NOMO-1 treated with DMSO at 0.1 percent for 48 hours (cell line): Measurements from ENCODE around the gene GAB2.
"Not testable (repeated sequence)": the region's sequence is repeated elsewhere in the genome, so short reads cannot be mapped to it uniquely, and the experiment has no call there.

Experiments
- DNase-seq: peaks from one replicate; lab custom pipeline; 2025; ENCODE audit not compliant: unreplicated experiment; lab: John Stamatoyannopoulos, UW

Gene GAB2

DNA sequence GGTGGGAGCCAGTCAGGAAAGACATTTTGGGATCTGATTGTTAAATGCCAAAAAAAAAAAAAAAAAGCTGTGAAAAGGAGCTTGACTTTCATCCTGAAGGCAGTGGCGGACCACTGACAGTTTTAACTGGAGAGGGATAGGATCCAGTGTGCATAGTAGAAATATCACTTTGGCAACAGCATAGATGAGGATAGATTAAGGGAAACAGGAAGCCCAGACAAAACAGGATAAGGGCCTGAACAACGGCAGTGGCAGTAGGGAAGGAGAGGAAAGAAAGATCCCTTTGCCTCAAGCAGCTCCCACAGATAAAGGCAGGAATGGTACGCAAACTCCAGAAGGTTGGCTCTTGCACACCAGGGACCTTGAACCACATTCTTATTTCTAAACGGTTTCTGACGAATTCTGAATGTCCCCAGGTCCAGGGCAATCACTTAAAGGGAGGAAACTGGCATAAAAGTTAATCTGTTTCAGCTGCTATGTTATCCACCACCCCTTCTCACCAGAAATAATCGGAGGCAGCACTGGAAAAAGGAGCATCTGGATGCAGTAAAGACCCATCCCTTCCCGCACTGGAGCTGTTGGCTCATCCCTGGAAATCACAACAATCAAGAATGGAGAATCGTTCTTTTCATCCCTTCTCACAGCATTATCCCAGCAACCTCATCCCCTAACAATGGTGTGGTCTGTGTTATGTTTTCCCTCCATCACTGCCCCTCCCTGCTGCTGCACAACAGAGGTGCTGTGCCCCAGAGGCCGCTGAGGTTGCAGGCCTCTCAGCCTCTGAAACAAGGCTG, 99.1 kb downstream of the GAB2 start:
- no peak for DNase-seq

DNA sequence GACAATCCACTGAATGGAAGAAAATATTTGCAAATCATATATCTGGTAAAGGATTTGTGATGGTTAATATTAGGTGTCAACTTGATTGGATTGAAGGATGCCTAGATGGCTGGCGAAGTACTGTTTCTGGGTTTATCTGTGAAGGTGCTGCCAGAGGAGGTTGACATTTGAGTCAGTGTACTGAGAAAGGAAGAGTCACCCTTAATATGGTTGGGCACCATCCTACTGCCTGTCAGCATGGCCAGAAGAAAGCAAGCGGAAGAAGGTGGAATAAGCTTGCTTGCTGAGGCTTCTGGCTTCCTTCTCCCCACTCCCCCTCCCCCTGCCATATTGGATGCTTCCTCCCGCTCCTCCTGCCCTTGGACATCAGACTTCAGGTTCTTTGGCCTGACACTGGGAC, 101.9 kb downstream of the GAB2 start:
- DNase-seq, result no peak

DNA sequence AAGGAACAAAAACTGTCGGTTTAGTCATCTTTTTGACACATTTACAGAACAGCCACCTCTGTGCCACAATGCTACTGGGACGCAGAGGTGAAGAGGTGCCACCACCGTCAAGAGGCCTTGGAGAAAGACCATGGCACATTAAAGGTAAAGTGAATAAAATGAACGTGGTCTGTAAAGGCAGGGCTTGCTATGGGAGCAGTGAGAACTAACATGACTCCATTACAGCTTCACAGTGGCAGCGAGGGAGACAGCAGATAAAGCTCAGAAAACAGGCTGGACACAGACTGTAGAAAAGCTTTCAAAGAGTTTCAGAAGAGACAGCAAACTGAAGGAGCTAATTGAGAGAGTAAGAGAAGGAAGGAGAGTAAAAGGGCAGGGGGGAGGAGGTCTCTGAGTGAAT, 102.9 kb downstream of the GAB2 start:
- no peak for DNase-seq

DNA sequence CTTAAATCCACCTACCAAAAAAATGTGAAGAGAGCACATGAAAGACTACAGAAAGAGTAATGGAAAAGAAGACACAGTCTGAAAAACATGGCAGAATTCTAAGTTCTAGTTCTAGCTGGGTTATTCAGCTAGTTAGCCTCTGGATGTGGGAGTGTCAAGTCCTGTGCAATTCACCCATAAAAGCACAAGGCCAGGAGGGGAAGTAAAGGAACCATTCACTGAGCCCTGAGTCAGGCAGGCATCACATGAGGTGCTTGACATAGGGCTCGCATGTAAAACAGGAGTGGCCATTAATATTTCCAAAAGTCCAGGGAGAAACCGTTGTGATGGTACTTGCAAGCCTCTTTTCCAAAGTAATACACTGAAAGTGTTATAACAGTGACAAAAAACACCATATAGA, 103.7 kb downstream of the GAB2 start:
- no peak for DNase-seq

DNA sequence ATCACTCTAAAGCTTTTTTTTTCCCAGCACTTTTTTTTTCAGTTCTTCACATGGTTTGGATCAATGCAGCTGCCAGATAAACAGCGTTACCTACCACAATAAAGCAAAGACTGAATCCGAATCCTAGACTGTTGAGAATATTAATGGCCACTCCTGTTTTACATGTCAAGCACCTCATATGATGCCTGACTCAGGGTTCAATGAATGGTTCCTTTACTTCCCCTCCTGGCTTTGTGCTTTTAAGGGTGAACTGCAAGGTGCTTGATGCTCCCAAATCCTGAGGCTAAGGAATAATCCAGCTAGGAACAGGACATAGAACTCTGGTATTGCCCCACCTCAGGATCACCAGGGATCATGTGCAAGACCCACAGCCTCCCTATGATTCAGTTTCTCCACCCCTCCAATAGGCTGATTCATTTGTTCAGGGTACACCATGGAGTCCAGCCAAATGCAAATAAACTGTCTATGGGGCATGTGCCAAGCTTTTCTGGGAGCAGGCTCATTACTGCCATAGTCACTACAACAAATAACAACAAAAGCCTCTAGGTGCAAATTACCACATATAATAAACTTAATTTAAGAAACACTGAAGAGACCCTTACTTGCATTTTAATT, 104.3 kb downstream of the GAB2 start:
- DNase-seq, result no peak

DNA sequence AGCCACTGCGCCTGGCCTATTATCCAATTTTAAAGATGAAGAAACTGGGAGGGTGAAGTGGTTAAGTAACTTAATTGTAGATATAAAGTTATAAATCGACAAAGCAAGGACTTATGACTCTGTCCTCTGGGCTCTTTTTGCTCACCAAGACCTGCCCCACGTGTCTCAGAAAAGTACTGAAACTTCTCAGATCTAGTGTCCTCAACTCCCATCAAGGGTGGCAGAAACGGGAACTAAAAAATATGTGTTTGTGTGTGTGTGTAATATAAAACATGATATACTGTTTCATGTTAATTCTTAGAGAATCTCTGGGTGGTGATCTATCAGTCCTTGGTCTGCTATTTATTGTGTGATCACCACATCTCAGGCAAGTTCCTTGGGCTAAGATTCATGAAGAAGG, 104.9 kb downstream of the GAB2 start:
- peak; percentile 50 for DNase-seq

DNA sequence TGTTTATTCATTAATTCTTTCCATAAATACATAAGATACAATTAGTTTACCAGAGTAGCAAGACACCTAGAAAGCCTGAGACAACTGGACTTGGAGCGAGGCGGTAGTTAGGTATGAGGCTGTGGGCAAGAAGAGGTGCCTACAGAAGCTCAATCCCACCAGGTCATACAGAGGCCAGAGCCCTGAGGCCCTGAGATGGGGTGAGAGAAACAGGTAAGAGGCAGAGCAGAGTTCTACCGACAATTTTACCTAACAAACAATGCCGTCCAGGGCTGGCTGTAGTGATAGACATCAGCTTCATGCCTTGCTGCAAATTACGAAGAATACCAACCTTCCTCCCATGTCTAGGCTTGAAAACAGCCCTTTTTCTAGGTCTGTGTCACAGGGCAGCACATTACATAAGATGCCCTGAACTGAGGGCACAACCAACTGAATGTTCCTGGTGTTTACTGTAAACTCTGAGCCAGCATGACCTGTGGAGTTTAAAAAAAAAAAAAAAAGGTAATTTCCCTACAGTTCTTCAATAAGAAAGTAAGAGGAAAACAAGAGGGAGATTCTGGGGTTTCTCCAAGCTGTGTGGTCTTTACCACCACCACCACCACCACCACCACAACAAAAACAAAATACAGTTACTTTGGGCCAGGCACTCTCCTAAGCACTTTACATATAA, 105.8 kb downstream of the GAB2 start:
- no peak for DNase-seq

DNA sequence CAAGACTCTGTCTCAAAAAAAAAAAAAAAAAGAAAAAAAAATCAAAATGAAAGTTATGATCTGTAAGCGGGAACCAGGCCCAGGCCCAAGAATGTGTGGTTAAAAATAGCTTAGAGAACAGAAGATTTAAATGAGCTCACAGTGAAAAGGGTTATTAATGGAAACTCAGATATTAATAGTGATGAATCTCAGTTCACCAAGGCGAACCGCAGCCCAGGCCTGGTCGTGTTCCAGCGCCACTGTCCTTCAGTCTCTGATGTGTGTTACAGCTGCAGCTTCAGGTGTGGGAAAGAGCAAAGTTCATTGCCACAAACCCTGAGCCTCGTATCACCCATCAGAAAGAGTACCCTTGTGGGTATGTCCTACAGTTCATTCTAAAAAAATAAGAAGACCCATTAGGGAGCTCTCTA, 107.1 kb downstream of the GAB2 start:
- DNase-seq, result no peak

DNA sequence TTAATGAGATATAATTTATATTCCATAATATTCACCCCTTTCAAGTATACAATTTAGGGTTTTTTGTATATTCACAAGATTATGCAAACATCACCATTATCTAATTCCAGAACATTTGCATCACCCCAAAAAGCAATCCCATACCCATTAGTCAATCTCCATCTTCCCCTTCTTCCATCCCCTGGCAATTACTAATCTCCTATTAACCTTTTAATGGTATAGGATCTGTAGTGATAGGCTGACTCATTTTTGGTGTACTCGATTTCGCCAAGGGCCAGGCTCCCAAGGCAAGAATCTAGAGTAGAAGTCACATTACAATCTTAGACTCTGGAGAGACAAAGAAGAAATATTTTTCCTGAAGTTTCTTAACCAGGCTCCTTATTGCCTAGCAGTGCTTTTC, 113.4 kb downstream of the GAB2 start:
- no peak for DNase-seq

DNA sequence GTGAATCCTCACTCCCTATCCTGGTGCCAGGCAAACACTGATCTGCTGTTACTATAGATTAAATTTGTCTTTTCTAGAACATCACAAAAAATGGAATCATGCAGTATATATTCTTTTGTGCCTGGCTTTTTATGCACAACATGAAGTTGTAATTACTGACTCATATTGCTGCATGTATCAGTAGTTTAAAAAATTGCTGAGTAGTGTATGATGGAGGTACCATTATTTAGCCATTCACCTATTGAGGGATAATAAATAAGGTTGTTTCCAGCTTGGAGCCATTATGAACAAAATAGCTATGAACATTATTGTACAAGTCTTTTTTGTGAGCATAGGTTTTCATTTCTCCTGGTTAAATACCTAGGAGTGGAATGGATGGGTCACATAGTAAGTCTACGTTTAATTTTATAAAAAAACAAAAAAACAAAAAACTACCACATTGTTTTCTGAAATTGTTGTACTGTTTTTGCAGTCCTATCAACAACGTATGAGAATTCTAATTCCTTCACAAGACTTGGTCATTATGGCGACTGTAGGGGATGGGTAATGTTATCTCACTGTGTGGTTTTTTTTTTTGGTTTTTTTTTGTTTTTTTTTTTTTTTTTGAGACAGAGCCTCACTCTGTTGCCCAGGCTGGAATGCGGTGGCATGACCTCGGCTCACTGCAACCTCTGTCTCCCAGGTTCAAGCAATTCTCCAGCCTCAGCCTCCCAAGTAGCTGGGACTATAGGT, 117.3 kb downstream of the GAB2 start:
- no peak for DNase-seq

DNA sequence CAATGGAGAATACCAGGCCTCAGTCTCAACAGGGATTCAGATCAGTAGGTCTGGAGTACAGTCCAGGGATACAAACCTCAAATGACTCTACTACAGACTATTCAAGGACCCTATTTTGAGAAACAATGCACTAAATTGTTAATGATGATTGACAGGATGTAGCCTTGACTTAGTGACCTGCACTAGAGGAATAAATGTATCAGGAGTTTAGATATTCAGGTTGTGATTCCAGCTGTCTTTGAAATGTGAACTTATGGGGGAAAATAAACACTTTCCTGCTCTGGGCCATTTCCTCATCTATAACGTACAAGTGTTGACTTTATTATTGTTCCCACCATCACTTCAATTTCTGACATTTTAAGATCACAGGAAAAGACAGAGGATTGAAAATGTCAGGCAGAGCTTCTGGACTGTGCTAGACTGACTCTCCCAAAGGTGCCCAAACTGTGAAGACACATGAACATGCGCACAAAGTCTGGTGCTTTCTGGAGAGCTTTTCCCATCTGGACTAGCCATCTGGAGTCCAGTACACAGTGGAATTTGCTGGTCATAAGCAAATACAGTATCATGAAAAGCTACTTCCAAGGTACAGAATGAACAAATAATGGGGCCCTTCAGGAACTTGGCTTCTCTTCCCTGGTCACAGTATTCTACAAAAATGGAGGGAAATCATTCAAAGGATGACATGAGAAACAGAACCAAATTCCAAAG, 118.5 kb downstream of the GAB2 start:
- DNase-seq, result no peak

DNA sequence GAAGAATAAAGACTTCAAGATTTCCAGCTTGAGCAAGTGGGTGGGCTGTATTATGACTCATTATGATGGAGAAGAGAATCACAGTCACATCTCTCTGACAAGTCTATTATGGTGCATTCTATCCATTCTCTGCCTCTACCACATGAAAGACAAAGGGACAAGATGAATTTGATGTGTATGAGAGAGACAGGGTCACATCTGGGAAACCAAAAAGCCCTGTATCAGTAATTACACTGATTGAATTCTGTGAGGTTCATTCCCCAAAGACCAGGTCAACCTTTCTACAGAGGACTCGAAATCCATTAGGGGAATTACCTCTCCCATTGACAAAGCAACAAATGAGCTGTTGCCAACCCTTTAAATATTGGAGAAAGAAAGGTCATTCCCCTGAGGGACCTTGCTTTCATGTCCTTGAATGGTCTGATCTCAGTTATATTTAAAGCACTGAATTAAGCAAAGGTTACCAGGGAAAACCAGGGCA, 119.3 kb downstream of the GAB2 start:
- no peak for DNase-seq

DNA sequence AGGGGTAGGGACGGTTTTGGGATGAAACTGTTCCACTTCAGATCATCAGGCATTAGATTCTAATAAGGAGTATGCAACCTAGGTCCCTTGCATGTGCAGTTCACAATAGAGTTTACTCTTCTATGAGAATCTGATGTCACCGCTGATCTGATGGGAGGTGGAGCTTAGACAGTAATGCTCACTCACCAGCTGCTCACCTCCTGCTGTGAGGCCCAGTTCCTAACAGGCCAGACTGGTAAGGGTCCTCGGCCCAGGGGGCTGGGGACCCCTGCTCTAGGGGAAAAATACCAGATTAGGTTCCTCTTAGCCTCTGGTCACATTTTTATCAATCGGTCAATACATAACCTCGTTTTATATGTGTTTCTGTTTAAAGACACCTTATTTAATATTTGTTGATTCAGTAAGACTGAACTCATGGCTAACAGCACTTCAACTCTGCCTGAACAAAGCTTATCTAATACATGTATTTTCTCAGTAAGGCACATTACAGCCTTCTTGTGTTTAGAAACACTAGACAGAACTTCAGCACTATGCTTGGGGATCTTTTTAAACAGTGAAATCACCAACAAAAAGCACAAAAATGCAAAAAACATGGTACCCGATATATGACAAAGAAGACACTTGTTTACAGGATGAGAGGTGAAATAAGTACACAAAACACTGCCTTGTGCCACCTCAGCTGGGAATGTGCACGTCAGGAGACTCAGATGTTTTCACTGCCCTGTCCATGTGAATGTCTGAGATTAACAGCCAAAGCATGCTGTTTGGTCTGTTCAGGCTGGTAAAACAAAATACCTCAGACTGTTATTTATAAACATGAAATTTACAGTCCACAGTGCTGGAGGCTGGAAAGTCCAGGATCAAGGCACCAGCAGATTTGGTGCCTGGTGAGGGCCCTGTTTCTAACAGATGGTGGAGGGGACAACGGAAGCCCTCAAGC, 121.4 kb downstream of the GAB2 start:
- no peak for DNase-seq

DNA sequence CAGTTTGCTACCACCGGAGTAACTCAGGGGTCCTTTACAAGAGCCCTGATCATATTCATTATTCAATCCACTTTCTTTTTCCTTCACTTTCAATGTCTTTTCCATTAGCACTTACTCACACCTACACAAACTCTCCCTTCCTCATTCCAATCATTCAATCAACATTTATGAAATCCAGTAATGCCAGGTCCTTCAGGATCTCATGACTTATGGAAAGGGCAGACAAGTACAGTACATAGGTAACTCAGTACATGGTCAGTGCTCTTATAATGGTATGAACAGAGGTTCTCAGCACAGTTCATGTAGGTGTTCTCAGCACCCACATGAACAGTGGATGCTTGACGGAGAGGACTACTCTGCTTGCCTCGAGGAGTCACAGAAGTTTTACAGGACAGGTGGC, 122.3 kb downstream of the GAB2 start:
- no peak for DNase-seq

DNA sequence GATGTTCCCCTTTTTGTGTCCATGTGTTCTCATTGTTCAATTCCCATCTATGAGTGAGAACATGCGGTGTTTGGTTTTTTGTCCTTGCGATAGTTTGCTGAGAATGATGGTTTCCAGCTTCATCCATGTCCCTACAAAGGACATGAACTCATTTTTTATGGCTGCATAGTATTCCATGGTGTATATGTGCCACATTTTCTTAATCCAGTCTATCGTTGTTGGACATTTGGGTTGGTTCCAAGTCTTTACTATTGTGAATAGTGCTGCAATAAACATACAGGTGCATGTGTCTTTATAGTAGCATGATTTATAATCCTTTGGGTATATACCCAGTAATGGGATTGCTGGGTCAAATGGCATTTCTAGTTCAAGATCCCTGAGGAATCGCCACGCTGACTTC, 123.5 kb downstream of the GAB2 start:
- not testable (repeated sequence) for DNase-seq

DNA sequence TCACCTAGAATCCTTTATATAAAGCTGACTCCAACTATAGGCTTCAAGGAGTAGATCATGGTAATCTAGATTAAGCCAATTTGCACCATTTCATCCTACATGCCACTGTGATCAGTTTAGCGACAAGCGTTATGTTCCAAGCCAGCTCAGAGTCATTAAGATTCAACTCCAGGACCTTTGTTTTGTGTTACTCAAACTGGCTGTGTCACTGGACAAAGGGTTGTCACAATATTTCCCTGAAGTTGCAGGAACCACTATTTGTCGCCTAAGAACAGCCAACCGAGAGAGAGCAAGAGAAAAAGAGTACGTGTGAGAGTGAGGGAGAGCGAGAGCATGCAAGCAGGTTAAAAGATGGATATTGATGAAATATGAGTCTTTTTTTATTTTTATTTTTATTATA, 124.1 kb downstream of the GAB2 start:
- DNase-seq, result no peak

DNA sequence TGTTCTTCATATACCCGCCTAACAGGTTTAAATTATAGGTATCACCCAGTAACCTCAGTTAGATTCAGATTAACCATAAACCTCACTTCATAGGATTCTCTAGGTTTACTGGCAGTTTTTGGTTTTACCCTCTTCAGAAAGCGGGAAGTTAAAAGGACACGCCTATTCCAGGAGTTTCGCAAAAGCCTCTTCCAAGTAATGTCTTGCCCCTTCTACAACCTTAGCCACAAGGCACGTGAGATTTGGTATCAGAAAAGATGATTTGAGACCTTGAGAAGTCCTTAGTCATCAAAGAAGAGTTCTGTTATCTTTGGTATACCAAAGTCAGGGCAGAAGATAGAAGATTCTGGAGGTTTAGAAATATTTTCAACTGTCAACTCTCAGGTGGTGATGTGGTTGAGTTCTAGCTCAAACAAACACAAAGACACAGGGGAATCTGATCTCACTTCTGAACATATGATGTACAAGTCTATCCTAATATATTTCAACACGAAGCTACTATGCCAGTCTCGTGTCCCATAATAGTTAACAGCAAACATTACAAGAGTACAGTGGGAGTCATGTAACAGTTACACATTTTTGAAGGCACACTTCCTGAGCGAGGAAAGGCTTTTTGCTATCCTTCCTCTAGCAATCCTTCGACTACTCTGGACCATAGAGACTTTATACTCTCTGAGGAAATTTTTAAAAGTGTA, 125.4 kb downstream of the GAB2 start:
- peak; percentile 97 for DNase-seq

DNA sequence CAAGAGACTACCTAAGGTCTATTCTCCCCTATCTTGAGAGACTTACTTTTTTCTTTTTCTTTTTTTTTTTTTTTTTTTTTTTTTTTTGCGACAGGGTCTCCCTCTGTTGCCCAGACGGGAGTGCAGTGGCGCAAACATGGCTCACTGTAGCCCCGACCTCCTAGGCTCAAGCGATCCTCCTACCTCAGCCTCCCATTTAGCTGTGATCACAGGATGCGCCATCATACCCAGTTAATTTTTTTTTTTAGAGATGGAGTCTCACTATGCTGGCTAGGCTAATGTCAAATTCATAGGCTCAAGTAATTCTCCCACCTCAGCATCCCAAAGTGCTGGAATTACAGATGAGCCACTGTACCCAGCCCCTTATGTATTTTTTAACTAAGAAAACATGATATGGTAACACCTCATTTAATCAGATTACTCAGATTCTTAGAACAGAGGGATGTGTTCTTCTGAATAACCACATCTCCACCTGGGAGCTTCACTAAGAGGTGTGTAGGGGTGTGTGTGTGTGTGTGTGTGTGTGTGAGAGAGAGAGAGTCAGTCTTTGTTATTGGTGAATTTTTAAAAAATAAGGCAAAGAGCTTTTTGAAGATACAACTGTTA, 126.0 kb downstream of the GAB2 start:
- DNase-seq, result no peak
